Liver (tissue), 3 donors: ENCODE results near the gene JMJD1C.

Experiments
- CTCF ChIP-seq: fragments of 150-350 bp; IDR thresholded peaks from 2 replicates; pipeline ENCODE4 v1.5.1; 2017; ENCODE audit warnings: improper control_type of control experiment, low read depth, low read length; ENCODE audit not compliant: missing input control
- GABPA ChIP-seq, 2 donors: IDR thresholded peaks in 1 of 2; conservative IDR thresholded peaks in 1 of 2; 2 replicates each; pipeline ENCODE4 v1.6.1; 2016; ENCODE audit warnings: antibody characterized with exemption in 2 of 2, mild to moderate bottlenecking in 1 of 2, moderate library complexity in 1 of 2
- RAD21 ChIP-seq, 2 donors: IDR thresholded peaks; 2 replicates each; pipeline ENCODE4 v1.6.1; 2016; ENCODE audit warnings: antibody characterized with exemption in 2 of 2, mild to moderate bottlenecking in 2 of 2
- RXRA ChIP-seq, 2 donors: IDR thresholded peaks; 2 replicates each; pipeline ENCODE4 v1.6.1; 2017 to 2018; ENCODE audit warnings: antibody characterized with exemption in 2 of 2, mild to moderate bottlenecking in 1 of 2
- SP1 ChIP-seq: IDR thresholded peaks from 2 replicates; pipeline ENCODE4 v1.6.1; 2018; ENCODE audit warnings: antibody characterized with exemption, mild to moderate bottlenecking
- TAF1 ChIP-seq: conservative IDR thresholded peaks from 2 replicates; pipeline ENCODE4 v1.6.1; 2016; ENCODE audit warnings: antibody characterized with exemption, mild to moderate bottlenecking
- YY1 ChIP-seq: IDR thresholded peaks from 2 replicates; pipeline ENCODE4 v1.6.1; 2016; ENCODE audit warnings: antibody characterized with exemption, mild to moderate bottlenecking
- TF ChIP-seq, protein P1 (sequence below): IDR thresholded peaks from 2 replicates; pipeline ENCODE4 v1.6.1; 2016; ENCODE audit warnings: antibody characterized with exemption
- TF ChIP-seq, protein P2 (sequence below): IDR thresholded peaks from 2 replicates; pipeline ENCODE4 v1.6.1; 2016; ENCODE audit warnings: antibody characterized with exemption
- donor health status: healthy.
- donor health status: healthy.

- TF ChIP-seq RAD21 (IDR thresholded peaks at IDR 0.05) (no peak), CTCF (no peak), SP1 (no peak), TAF1 (no peak), YY1 (no peak), RXRA (IDR thresholded peaks at IDR 0.05) (no peak), GABPA (IDR thresholded peaks at IDR 0.05 in 1 of 2, conservative IDR thresholded peaks at IDR 0.05 in 1 of 2) (no peak)
- TF ChIP-seq, protein P1, sequence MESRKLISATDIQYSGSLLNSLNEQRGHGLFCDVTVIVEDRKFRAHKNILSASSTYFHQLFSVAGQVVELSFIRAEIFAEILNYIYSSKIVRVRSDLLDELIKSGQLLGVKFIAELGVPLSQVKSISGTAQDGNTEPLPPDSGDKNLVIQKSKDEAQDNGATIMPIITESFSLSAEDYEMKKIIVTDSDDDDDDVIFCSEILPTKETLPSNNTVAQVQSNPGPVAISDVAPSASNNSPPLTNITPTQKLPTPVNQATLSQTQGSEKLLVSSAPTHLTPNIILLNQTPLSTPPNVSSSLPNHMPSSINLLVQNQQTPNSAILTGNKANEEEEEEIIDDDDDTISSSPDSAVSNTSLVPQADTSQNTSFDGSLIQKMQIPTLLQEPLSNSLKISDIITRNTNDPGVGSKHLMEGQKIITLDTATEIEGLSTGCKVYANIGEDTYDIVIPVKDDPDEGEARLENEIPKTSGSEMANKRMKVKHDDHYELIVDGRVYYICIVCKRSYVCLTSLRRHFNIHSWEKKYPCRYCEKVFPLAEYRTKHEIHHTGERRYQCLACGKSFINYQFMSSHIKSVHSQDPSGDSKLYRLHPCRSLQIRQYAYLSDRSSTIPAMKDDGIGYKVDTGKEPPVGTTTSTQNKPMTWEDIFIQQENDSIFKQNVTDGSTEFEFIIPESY, result no peak
- TF ChIP-seq, protein P2, sequence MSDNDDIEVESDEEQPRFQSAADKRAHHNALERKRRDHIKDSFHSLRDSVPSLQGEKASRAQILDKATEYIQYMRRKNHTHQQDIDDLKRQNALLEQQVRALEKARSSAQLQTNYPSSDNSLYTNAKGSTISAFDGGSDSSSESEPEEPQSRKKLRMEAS, result no peak
Measured at GRCh38 chr10:63415640-63416244, 50.0 kb downstream of the JMJD1C start.
